AG09319 (cell line): ENCODE measurements around the gene FKBP6.
"Not testable (repeated sequence)": the region's sequence is repeated elsewhere in the genome, so short reads cannot be mapped to it uniquely, and the experiment has no call there.

Experiments used
- DNase-seq: peaks from one replicate; pipeline ENCODE4 v3.0.0-alpha.2; 2010; ENCODE audit warnings: low read depth; ENCODE audit errors: extremely low read depth
- TF ChIP-seq, protein P1 (sequence below): IDR thresholded peaks from 2 replicates; pipeline ENCODE4 v1.5.1; 2011; ENCODE audit warnings: low read depth, mild to moderate bottlenecking, inconsistent platforms, low read length, moderate library complexity

The FKBP6 gene

GRCh38 chr7:73358590-73359275 lies 30.8 kb downstream of the FKBP6 start:
- TF ChIP-seq, protein P1, sequence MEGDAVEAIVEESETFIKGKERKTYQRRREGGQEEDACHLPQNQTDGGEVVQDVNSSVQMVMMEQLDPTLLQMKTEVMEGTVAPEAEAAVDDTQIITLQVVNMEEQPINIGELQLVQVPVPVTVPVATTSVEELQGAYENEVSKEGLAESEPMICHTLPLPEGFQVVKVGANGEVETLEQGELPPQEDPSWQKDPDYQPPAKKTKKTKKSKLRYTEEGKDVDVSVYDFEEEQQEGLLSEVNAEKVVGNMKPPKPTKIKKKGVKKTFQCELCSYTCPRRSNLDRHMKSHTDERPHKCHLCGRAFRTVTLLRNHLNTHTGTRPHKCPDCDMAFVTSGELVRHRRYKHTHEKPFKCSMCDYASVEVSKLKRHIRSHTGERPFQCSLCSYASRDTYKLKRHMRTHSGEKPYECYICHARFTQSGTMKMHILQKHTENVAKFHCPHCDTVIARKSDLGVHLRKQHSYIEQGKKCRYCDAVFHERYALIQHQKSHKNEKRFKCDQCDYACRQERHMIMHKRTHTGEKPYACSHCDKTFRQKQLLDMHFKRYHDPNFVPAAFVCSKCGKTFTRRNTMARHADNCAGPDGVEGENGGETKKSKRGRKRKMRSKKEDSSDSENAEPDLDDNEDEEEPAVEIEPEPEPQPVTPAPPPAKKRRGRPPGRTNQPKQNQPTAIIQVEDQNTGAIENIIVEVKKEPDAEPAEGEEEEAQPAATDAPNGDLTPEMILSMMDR: no peak
- DNase-seq: no peak

DNA sequence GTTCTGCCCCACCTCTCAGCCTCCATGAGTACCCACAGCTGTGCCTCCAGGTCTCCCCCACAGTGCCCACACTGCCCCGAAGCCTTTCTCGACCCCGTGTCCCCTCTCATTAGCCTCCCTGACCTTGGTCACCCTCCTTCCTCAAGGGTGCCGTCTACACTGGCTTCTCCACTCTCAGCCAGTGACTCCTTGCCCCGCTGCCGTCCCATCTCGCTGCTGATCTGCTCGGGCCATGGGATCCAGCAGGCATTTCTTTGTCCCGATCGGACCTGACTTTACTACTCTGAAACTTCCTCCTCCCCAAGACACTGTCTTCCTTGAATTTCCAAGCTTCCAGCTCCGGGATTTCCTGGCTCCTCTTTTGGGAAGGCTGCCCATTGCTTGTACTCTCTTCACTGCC lies 31.3 kb downstream of the FKBP6 start:
- DNase-seq: no peak
- TF ChIP-seq, protein P1: no peak

- TF ChIP-seq, protein P1: no peak
- DNase-seq: no peak
Measured at GRCh38 chr7:73359746-73360375, 31.9 kb downstream of the FKBP6 start.

DNA sequence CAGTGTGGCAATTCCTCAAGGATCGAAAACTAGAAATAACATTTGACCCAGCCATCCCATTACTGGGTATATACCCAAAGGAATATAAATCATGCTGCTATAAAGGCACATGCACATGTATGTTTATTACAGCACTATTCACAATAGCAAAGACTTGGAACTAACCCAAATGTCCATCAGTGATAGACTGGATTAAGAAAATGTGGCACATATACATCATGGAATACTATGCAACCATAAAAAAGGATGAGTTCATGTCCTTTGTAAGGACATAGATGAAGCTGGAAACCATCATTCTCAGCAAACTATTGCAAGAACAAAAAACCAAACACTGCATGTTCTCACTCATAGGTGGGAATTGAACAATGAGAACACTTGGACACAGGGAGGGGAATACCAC lies 32.6 kb downstream of the FKBP6 start:
- DNase-seq: not testable (repeated sequence)

GRCh38 chr7:73363225-73364005 lies 35.5 kb downstream of the FKBP6 start:
- TF ChIP-seq, protein P1: no peak
- no peak for DNase-seq

DNA sequence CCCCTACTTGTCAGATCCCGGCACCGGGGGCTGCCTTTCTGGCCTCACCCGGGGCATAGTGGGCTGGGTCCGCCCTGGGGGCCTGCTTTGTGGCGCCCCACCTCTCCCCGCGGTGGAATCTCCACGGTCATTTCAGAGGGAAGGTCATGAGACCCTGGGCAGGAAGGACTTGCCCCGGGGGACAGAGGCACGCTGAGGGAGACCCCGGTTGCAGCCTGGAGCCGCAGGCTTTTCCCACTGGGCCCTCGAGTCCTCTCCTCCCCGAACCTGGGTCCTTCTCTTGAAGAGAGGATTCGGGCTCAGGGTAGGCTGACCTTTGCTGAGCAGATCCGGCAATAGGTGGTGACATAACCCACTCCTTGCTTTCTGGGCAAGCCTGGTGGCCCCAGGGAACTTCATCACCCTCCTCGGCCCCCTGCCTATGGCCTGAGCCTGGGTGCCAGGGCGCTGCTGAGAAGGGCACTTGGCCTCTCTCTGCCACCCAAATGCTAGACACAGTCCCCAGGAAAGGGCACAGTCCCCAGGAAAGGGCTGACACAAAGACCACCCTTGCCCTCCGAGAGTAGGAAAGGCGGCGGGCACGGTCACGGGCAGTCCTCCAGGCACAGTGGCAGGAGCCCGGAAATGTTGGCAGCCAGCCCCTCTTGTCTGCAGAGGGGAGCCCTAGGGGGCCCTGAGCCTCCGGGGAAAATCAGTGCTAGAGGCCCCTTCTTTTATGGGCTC lies 36.2 kb downstream of the FKBP6 start:
- no peak for DNase-seq
- TF ChIP-seq, protein P1: no peak

DNA sequence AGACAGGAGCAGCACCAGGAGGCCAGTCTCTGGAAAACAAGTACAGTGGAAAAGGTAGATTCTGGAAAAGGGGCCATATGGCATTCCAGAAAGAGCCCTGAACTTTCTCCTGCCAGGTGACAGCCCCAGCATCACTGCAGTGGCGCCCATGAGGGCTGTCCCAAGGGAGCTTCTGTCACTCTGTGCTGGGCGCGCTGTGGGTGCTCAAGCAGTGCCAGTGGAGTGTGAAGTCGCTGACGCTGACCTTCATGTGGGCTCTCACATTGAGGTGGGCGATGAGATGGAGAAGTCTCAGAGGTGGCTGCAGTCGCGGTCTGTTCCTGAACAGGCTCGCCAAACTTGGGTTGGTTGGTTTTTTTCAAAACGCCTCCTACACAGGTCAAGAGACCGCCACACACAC lies 38.2 kb downstream of the FKBP6 start:
- TF ChIP-seq, protein P1: no peak
- no peak for DNase-seq
